HepG2 (cell line): ENCODE data around the gene DNAJC21. TPM values are rescaled to one million over a fixed set of nuclear protein-coding genes. Genes with fewer than 3 reads are reported as not detected.

ENCODE experiments used
- ASH2L ChIP-seq: fragments of 300-600, 200-600 bp; sonication (generic); IDR thresholded peaks from 2 replicates; pipeline ENCODE4 v1.7.0; 2017; ENCODE audit warnings: low read depth, mild to moderate bottlenecking, moderate library complexity, mixed read lengths, low read length; ENCODE audit not compliant: insufficient read length
- BHLHE40 ChIP-seq: IDR thresholded peaks from 2 replicates; pipeline ENCODE4 v1.6.1; 2011; ENCODE audit warnings: low read length, improper control_type of control experiment
- FOXK1 ChIP-seq: sonication (generic); formaldehyde crosslinking; IDR thresholded peaks from 2 replicates; pipeline ENCODE4 v1.4.0; 2020; ENCODE audit warnings: low read depth, missing genetic modification reagents, borderline replicate concordance
- HDAC1 ChIP-seq: sonication (generic); formaldehyde crosslinking; IDR thresholded peaks from 2 replicates; pipeline ENCODE4 v1.5.1; 2020; ENCODE audit warnings: mild to moderate bottlenecking, missing genetic modification reagents
- IRX3 ChIP-seq: sonication (generic); formaldehyde crosslinking; IDR thresholded peaks from 2 replicates; pipeline ENCODE4 v1.8.1; 2023; ENCODE audit warnings: mild to moderate bottlenecking, low read depth, missing genetic modification reagents, borderline replicate concordance
- MNT ChIP-seq: fragments of 450-650 bp; IDR thresholded peaks from 2 replicates; pipeline ENCODE4 v1.6.1; 2016
- PAX8 ChIP-seq: sonication (generic); formaldehyde crosslinking; IDR thresholded peaks from 2 replicates; pipeline ENCODE4 v1.8.0; 2022; ENCODE audit warnings: mild to moderate bottlenecking, missing genetic modification reagents, borderline replicate concordance
- USF2 ChIP-seq, 2 experiments: sonication (generic) in 1 of 2; formaldehyde crosslinking in 1 of 2; IDR thresholded peaks; 2 replicates each; pipeline versions ENCODE4 v1.5.1 to v1.6.1; 2011 to 2020; ENCODE audit warnings: borderline replicate concordance in 1 of 2, low read depth in 1 of 2, low read length in 1 of 2, mild to moderate bottlenecking in 1 of 2, missing genetic modification reagents in 1 of 2, moderate library complexity in 1 of 2
- ZBTB8A ChIP-seq: sonication (generic); formaldehyde crosslinking; IDR thresholded peaks from 2 replicates; pipeline ENCODE4 v1.4.0; 2020; ENCODE audit warnings: mild to moderate bottlenecking, low read depth, missing genetic modification reagents, borderline replicate concordance
- ZNF280D ChIP-seq: sonication (generic); formaldehyde crosslinking; IDR thresholded peaks from 2 replicates; pipeline ENCODE4 v1.5.1; 2020; ENCODE audit warnings: mild to moderate bottlenecking, missing genetic modification reagents
- ZNF296 ChIP-seq: sonication (generic); formaldehyde crosslinking; conservative IDR thresholded peaks from 2 replicates; pipeline ENCODE4 v1.5.0; 2020; ENCODE audit warnings: mild to moderate bottlenecking, missing genetic modification reagents
- ZNF556 ChIP-seq: sonication (generic); formaldehyde crosslinking; IDR thresholded peaks from 2 replicates; pipeline ENCODE4 v1.4.0; 2020; ENCODE audit warnings: mild to moderate bottlenecking, missing genetic modification reagents, borderline replicate concordance
- ZNF563 ChIP-seq: sonication (generic); formaldehyde crosslinking; IDR thresholded peaks from 2 replicates; pipeline ENCODE4 v1.8.0; 2022; ENCODE audit warnings: mild to moderate bottlenecking, moderate library complexity, missing genetic modification reagents
- ZNF614 ChIP-seq: IDR thresholded peaks from 2 replicates; pipeline ENCODE4 v1.6.1; 2018; ENCODE audit warnings: missing biosample characterization, missing genetic modification reagents, inconsistent platforms, borderline replicate concordance
- ZNF746 ChIP-seq: sonication (generic); formaldehyde crosslinking; IDR thresholded peaks from 2 replicates; pipeline ENCODE4 v1.8.0; 2022; ENCODE audit warnings: mild to moderate bottlenecking, missing genetic modification reagents
- polyA plus RNA-seq, 8 experiments: library from polyadenylated mRNA; depleted of rRNA in 3 of 8; stranded (reverse) in 7 of 8; unstranded in 1 of 8; fragments of >200 nt; fragmentation: Illumina TruSeq in 4 of 8; extraction: Trizol in 4 of 8; gene quantifications; 2 replicates each; pipeline versions ENCODE4 v1.2.1 to v1.2.3, GENCODE V29; 2011 to 2016; ENCODE audit warnings: low read depth in 4 of 8, missing spikeins in 1 of 8, mixed read lengths in 1 of 8; ENCODE audit not compliant: insufficient read depth in 1 of 8
- total RNA-seq, 5 experiments: library from RNA; depleted of rRNA; stranded (reverse); fragments of >200 nt; fragmentation: Illumina TruSeq; extraction: Trizol; gene quantifications; 2 replicates each; pipeline ENCODE4 v1.2.3, GENCODE V29; 2016; ENCODE audit warnings: low read depth in 1 of 5
- TF ChIP-seq, protein P1 (sequence below): sonication (generic); formaldehyde crosslinking; IDR thresholded peaks from 2 replicates; pipeline ENCODE4; 2020; ENCODE audit warnings: missing genetic modification reagents, mild to moderate bottlenecking, borderline replicate concordance

The DNAJC21 gene
- total and polyA plus RNA-seq, 2 of the 13 experiments (the other 11 are each of a cell fraction or from before 2014, with no cell fraction given) = 10.9 to 41.6 TPM

- no peak for TF ChIP-seq USF2 (IDR thresholded peaks at IDR 0.05; ENCODE audit: low read depth, low read length)
- no peak for TF ChIP-seq USF2 (CRISPR knock-in tag; IDR thresholded peaks at IDR 0.05; ENCODE audit: borderline replicate concordance)
- TF ChIP-seq ZNF746 (CRISPR knock-in tag) = no peak
- peak; percentile 97 for TF ChIP-seq ASH2L
- TF ChIP-seq FOXK1 (CRISPR knock-in tag) = peak; percentile 65; the same call in 1 of the 2 replicates
- peak; percentile 75; the same call in 1 of the 2 replicates for TF ChIP-seq ZNF280D
- peak; percentile 84; the same call in 1 of the 2 replicates for TF ChIP-seq ZBTB8A
- TF ChIP-seq IRX3 (CRISPR knock-in tag) = no peak
- peak; percentile 74; the same call in 1 of the 2 replicates for TF ChIP-seq ZNF614 (CRISPR knock-in tag)
- TF ChIP-seq ZNF563 = peak; percentile 30; the same call in 1 of the 2 replicates
- TF ChIP-seq PAX8 = peak; percentile 77
- TF ChIP-seq BHLHE40 = peak; percentile 72
- TF ChIP-seq MNT = peak; percentile 72
- TF ChIP-seq, protein P1, sequence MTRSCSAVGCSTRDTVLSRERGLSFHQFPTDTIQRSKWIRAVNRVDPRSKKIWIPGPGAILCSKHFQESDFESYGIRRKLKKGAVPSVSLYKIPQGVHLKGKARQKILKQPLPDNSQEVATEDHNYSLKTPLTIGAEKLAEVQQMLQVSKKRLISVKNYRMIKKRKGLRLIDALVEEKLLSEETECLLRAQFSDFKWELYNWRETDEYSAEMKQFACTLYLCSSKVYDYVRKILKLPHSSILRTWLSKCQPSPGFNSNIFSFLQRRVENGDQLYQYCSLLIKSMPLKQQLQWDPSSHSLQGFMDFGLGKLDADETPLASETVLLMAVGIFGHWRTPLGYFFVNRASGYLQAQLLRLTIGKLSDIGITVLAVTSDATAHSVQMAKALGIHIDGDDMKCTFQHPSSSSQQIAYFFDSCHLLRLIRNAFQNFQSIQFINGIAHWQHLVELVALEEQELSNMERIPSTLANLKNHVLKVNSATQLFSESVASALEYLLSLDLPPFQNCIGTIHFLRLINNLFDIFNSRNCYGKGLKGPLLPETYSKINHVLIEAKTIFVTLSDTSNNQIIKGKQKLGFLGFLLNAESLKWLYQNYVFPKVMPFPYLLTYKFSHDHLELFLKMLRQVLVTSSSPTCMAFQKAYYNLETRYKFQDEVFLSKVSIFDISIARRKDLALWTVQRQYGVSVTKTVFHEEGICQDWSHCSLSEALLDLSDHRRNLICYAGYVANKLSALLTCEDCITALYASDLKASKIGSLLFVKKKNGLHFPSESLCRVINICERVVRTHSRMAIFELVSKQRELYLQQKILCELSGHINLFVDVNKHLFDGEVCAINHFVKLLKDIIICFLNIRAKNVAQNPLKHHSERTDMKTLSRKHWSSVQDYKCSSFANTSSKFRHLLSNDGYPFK = peak; percentile 98; the same call in 1 of the 2 replicates
- peak; percentile 99 for TF ChIP-seq HDAC1 (CRISPR knock-in tag)
- peak; percentile 91 for TF ChIP-seq ZNF556
- peak; percentile 62 for TF ChIP-seq ZNF296 (CRISPR knock-in tag)
These were observed 14.1 kb upstream of the DNAJC21 start, which contains the start of the genes BRIX1 and RAD1 (continued) for GRCh38 chr5:34915139-34915855.
